ENCODE measurements around the gene TMEM106B.
A peak's percentile ranks its signal among the peaks of the same experiment; 100 is the strongest.

TMEM106B gene

DNA sequence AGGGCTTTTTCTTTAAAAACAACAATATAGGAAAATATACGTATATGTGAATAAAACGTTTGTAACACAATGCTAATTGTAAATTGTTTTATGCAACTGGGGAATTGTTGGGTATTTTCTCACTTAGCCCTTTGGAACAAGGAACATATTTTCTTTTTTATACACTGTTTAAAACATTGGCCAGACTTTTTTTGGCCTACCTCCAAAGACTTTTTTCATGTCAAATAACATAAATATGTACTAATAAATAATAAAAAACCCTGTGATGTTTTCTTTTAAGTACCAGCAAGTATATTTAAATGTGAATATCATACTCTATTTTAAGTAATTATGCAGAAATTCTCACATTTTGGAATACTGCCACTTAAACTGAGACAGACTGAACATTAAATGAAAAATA is 15.7 kb downstream of the TMEM106B start:
- no peak for DNase-seq (ENCODE audit: low read depth in 2 of 3, low spot score in 1 of 3)

DNA sequence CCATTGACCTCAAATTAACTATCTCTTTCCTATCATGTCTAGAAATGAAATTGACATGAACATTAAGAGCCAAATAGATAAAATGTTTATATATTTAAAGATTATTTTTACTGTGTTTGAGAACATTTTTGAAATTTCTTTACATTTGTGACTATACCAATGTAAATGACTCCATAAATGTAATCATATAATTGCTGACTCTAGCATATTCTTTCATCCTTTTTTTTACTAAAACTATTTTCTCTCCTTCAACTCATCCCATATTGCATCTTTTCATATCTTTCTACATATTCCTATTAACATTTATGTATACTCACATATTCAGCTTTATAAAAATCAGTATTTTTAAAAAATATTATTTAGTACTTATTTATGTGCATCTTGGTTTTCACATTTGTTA is 16.9 kb downstream of the TMEM106B start:
- no peak for DNase-seq (ENCODE audit: low read depth in 2 of 3, low spot score in 1 of 3)

DNA sequence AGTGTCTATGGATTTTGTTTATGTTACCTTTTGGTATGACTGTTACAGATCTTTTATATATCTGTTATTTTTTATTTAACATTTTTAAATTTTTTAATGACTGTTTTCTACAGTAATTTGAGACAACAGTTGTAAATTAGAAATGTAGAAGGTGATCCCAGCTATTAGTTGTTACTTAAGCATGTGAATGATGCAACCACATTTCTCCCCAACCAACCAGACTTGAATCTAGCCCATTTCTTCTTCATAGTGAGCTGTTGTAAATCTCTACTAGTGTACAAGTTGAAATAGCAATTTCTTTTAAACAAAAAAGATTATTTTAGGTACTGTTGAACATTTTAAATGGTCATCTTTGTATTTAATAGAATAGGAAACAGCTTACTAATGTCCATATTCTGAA is 18.0 kb downstream of the TMEM106B start:
- DNase-seq (ENCODE audit: low read depth in 2 of 3, low spot score in 1 of 3), result no peak

DNA sequence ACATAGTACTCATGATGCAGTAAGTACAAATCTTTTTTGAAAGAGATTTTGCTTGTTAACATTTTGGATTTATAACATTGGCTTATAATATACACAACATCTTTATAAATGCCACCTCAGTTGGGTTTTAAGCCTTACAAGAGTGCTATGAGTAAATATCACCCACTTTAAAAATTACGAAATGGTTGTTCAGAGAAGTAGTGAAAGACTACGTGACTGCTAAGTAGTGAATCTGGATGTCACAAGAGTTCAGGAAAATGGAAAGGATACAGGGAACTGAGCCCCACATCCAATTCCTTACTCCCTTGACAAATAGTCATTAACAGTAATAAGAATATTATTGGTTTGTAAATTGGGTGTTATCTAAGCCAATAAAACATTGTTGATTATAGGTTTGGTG is 20.0 kb downstream of the TMEM106B start:
- DNase-seq (ENCODE audit: low read depth in 2 of 3, low spot score in 1 of 3), result no peak

DNA sequence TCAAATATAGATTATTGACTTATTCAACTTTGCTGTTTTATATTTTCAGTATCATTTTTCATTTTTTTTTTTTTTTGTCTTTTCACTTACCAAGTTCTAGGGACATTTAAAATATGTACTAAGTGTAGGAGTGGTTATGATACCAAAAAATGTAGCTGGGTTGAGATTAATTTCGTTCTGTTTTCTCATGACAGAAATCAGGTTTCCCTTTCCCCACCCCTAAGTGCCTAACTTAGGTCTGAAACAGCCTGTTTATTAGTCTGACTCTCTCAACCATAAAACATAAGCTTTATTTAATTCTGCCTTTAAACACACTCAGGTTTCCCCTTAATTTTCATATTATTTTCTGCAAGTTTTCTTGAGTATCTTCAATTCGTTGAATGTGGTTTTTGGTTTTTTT is 22.1 kb downstream of the TMEM106B start:
- DNase-seq (ENCODE audit: low read depth in 2 of 3, low spot score in 1 of 3), result no peak

DNA sequence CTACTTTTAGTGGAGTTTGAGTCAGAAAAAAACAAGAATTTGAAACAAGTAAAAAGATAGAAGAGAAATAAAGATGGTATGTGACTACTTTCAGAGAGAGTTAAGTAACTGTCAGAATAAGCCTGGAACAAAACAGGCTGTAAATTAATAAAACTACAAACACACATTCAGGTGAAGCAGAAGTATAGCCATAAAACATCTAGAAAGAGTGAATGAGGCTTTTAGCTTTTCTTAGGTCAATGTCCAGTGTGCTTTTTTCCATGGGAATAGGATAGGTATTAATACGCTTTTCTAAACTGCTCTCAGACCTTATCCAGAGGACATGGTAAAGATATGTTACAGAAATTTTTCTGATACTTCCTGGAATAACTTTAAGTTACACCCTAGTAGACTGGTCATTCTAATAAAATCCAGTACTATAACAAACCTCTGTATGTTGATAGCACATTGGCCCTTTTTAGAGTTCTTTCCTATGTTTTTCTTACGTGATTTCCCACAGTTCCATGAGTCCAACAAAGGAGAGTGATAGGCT is 23.3 kb downstream of the TMEM106B start:
- DNase-seq (ENCODE audit: low read depth in 2 of 3, low spot score in 1 of 3), result no peak

DNA sequence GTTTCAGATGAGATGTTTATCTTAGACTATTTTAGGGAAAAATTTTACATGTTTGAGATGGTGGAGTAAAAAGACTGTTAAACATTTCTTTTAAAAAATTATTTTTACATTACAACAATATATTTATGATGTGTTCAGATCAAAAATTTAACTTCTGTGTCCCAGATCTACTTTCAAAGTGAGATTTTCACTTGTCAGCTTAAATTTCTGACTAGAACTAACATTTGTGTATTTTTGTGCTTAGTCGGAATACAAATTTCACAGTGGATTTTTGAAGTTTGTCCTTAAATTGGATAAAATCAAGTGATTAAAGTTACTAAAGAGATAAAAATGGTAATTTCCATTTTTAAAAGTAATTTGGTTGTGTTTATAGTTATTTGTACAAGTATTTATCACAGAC is 24.9 kb downstream of the TMEM106B start:
- DNase-seq (ENCODE audit: low read depth in 2 of 3, low spot score in 1 of 3), result no peak

DNA sequence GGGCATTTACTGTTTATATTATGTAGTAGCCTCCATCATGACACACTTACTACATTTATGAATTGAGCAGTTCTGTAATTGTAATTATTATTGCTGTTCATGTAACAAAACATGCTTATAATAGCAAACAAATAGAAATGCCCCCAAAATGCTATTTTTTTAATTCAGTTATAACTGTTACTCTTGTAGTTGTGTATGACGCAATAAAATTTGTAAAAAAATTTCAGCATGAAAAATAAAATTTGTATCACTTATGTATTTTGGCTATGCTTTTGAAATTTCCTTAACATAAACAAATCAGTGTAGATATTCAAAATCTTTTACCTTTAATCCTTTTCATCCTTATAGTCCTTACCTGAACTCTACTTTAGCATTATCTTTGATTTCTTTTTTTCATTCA is 25.9 kb downstream of the TMEM106B start:
- no peak for DNase-seq (ENCODE audit: low read depth in 2 of 3, low spot score in 1 of 3)

DNA sequence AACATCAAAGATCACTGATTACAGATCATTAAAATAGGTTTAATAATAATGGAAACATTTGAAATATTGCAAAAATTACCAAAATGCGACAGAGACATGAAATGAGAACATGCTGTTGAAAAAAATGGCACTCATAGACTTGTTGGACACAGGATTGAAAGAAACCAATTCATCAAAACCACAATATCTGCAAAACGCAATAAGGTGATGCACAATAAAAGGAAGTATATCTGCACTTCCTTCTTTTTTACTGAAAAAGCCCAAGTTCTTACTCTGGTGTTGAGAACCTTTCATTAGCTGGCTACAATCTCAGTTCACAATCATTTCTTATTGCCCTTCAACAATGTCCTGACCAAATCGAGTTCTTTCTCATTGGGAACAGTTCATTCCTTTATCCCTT is 28.7 kb downstream of the TMEM106B start:
- DNase-seq (ENCODE audit: low read depth in 2 of 3, low spot score in 1 of 3), result no peak

DNA sequence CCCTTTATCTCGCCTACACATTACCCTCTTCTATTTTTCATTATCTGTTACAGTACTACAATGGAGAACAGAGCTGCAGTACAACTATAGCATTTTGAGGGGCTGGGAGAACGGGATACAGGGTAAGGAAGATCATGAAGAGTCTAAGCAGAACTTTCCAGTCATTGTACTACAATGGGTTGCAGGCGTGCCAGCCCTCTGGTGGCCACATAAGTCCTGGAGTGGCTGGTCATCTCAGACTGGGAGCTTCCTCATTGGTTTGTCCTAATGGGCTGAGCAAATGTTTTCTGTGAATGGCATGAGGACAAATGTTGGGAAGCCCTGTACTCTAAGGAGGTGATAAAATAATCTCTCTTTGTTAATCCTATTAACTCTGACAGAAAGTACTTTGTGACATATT is 33.0 kb downstream of the TMEM106B start:
- DNase-seq (ENCODE audit: low read depth in 2 of 3, low spot score in 1 of 3), result no peak

DNA sequence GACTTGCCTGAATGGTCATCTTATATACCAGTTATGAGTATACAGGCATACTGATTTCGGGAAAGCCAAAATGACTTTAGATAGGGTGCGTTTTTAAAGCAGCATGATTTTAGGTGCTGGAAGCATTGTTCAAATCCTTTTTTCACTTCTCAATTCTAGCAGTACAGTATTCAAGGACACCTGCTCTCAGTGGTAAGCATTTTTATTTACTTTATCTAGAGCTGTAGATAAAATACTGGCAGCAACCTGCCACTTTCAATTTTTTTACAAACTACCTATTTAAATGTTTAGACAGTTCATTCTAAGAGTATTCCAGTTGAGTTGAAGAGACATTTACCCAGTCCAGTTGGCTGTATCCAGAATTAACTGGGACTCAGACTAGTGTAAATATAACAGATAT is 33.6 kb downstream of the TMEM106B start:
- no peak for DNase-seq (ENCODE audit: low read depth in 2 of 3, low spot score in 1 of 3)

DNA sequence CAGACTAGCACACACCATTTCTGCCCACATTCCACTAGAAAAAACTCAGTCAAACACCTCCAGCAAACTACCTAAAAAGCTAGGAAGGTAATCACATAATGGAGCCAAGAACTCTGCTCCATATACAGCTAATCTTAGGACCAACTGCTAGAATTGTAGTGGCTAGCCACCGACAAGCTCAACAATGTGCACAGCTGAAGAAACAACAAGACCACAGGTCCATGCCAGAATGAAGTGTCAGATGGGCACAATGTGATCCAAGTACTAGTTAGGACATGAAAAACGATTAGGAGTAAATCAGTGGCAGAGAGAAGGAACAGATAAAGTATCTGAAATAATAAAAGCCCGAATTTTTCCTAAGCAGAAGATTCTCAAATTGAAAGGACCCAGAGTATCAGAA is 38.6 kb downstream of the TMEM106B start:
- no peak for DNase-seq (ENCODE audit: low read depth in 2 of 3, low spot score in 1 of 3)

DNA sequence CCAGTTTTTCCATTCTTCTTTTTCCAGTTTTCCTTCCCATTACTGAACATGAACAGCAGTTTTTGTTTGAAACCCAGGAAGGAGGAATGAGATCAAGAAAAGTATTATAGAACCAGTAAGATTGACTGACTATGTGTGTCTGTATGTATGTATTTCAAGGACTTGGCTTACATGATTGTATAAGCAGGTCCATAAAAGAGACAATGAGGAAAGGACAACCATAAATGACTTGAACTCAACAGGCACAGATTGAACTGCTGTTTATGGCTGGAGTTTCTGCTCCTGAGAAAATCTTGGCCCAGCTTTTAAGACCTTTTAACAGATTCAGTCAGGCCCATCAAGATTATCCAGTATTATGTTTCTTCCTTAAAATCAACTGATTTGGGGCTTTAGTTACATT is 39.1 kb downstream of the TMEM106B start:
- no peak for DNase-seq (ENCODE audit: low read depth in 2 of 3, low spot score in 1 of 3)

DNA sequence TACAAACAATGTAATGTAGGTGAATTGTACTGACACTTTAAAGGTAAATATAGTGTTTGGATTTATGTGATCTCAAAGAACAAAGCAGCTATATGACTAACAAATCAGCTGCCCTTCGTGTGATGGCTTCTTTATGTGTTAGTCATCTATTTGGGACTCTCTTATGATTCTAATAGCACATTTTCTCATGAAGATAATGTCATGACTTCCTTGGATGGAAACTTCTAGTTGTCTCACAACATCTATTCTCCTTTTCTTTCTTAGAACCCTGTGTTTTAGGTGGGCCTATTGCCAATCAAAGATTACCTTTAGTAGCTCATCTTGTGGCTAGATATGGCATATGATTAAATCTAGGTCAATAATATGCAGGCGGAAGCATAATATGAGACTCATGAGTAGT is 45.0 kb downstream of the TMEM106B start:
- no peak for DNase-seq (ENCODE audit: low read depth in 2 of 3, low spot score in 1 of 3)

DNA sequence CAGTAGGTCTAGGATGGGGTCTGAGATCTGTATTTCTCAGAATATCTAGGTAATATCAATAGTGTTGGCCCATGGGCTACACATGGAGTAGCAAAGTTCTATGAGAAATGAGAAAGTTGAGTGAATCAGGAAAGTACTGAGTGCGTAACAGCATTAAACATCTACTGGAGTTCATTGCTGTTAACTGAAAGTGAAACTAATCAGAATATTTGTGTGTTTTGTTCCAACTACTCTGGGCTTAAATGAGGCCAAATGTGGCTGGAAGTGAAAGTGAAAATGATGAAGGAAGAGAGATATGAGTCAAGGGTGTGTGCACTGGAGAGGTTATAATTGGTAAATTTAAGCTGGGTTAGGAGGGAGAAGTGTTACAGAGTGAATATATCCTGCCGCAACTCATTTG is 46.5 kb downstream of the TMEM106B start:
- DNase-seq (ENCODE audit: low read depth in 2 of 3, low spot score in 1 of 3), result peak in 2 of 3 donors; percentile 1 to 37

DNA sequence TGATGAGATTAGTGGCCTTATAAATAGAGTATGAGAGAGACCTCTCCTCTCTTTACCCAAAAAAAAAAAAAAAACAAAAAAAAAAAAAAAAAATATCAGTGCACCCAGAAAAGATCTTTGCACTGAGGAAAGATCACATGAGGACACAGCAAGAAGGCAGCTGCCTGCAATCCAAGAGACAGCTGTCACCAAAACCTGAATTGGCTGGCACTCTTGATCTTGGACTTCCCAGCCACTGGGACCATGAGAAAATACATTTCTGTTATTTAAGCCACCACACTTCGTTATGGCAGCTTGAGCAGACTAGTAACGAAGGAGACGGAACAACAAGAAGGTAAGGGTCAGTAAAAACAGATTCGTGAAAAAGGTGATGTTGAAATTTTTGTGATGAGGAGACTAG is 47.0 kb downstream of the TMEM106B start:
- no peak for DNase-seq (ENCODE audit: low read depth in 2 of 3, low spot score in 1 of 3)

DNA sequence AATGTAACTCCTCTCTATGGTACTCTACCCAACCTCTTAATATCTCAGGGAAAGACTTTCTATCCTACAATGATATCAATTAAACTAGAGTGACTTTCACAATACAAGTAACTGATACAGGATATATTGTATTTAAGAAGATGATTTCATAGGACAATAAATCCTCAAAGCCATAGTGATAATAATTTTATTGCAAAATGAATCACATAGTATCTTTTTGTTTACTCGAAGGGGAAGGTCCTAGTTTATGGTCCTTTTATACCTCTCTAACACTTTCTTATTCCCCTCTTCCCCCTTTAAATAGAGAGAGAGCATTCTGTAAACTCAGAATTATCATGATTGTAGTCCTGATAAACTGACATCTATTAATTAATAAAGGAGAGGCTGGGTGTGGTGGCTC is 56.4 kb downstream of the TMEM106B start:
- no peak for DNase-seq (ENCODE audit: low read depth in 2 of 3, low spot score in 1 of 3)

DNA sequence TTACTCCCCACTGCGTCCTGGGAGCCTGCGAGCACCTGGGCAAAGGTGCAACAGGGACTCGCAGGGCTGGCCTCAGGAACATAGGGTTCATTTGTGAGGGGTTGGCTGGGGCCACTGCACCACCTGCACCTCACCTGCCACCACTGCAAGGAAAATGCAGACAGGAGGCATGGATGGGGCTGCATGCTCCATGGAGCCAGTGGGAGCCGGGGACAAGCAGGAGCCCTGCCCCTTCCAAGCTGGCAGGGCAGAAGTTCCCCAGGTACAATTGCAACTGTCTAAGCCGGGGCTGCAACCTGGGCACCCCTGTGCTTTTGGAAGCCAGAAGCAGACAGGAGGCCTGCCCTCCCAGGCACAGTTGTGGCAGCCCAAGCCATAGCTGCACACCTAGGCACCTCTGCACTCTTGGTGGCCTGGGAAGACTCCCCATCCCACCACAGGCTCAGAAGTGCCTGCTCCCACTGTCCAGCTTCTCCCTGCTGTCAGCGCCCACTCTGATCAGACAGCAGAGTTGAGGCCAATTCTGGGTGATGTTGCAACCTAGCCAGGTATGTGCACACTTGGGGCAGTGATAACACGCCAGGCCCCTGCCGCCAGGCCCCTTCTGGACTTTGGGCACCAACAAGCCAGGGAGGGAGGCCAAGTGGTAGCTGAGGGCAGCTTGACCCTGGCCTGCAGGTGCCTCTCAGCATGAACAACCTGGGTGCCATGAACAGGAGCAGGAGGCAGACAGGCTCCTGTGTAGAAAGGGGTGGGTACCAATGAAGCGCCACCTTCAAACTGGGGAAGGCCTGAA is 58.2 kb downstream of the TMEM106B start:
- no peak for DNase-seq (ENCODE audit: low read depth in 2 of 3, low spot score in 1 of 3)

DNA sequence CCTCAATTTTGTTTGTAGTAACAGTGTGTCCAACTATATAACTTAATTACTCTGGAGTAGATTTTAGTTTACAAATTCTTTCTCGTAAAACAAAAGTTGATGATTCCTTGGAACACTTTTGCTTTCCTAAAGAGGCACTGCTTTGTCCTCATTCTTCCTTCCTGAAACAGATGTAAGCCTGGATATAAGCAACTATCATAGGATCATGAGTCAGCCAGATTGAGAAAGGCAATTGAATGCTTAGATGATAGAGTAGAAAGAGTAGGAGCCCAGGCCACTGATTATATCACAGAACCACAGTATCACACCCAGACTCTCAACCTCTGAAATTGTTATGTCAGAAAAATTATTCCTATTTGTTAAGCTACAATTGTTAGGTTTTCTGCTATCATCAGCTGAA is 69.9 kb downstream of the TMEM106B start:
- DNase-seq (ENCODE audit: low read depth in 2 of 3, low spot score in 1 of 3), result no peak

DNA sequence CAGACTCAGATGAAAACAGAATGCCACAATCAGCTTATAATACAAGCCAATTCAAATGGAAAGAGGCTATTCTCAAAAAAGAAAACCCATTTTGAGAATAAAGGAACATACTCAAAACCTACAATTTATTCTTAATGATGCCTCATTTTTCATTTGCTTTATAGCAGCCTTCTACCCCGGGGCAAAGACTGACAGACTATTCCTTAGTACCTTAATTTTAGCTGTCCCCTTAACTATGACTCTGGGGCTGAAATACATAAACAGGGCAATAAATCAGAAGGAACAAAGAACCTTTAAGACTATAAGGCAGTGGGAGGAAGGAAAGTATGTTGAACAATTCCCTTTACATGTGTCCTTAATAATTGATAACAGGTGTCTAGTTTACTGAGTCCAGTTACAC is 76.8 kb downstream of the TMEM106B start:
- no peak for DNase-seq (ENCODE audit: low read depth in 2 of 3, low spot score in 1 of 3)

DNA sequence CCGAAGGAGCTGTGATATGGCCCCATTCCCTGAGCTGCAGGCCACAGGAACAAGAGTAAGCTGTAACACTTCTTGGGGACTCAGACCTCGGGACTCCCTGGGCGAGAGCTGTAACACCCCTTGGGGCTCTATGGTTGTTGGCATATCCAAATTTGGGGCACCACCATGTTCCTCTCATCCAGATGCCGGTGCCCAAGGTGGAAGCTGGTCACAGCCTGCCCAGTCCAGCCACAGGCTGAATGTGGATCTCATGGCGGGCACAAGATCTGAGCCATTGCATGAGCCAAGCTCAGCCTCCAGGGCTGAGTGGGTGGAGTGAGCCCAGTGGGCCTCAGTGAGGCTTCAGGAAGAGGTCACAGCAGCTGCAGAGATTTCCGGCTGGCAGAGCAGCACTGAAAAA is 78.9 kb downstream of the TMEM106B start:
- no peak for DNase-seq (ENCODE audit: low read depth in 2 of 3, low spot score in 1 of 3)

DNA sequence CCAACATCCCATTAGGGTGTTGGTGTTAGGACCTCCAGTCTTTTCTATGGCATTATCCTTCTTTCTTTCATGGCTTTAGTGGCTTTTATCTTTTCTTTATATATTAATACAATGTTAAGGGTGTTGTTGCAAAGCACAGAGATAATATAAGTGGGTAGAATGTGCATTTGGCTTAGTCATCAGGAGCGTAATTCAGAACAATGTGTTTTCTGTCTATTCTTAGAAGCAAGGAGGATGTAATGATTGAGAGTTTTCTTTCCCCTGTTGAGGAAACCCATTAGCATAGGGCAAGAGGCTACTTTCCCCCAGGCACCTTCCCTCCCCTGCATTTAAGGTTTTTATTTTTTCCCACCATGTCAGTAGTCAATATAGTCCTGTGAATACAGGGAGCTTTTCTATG is 79.7 kb downstream of the TMEM106B start:
- no peak for DNase-seq (ENCODE audit: low read depth in 2 of 3, low spot score in 1 of 3)

DNA sequence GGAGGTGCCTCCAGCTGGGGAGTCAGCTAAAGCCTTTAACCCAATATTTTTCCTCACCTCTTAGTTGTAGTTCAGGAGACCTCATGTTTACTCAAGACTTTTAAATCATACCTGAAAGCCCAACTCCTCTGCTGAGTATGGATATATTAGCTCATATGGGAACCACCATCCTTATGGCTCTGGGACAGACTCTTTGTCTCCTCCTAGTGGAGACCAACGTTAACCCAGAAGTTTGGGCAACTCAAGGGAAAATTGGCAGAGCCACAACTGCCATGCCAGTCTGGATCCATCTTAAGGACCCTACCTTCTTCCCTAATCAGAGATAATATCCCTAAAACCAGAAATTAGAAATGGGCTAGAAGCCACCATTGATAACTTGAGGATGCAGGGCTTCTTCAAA is 80.8 kb downstream of the TMEM106B start:
- peak in 1 of 3 donors; percentile 9 for DNase-seq (ENCODE audit: low read depth in 2 of 3, low spot score in 1 of 3)
